A549 (cell line): ENCODE measurements around the gene CCDC12. TPM values are rescaled to one million over a fixed set of nuclear protein-coding genes. Genes with fewer than 3 reads are reported as not detected.

Experiments used
- ATAC-seq, 2 experiments: fragments of 200-7000 bp in 1 of 2; fragments of >200 bp in 1 of 2; cut with Nextera tagmentation in 1 of 2; cut with Tn5 transposase in 1 of 2; 3 replicates each; pipeline versions ENCODE4 v1.8.0 to v1.9.1; 2018 to 2020; ENCODE audit warnings: mild to moderate bottlenecking in 1 of 2, moderate library complexity in 1 of 2
- CTCF ChIA-PET: fragments of 300-600 bp; sonication (Branson Sonifier 250); formaldehyde crosslinking; extraction: SDS; loops from one replicate; lab custom pipeline; 2021; ENCODE audit warnings: antibody characterized with exemption, inconsistent platforms; lab: Yijun Ruan, JAX
- POLR2A ChIA-PET: fragments of 350-600 bp; formaldehyde crosslinking; extraction: SDS; loops from one replicate; lab custom pipeline; 2021; ENCODE audit warnings: antibody characterized with exemption, inconsistent platforms; lab: Yijun Ruan, JAX
- DNase-seq, 2 experiments: peaks; one replicate each; pipeline versions ENCODE4 v3.0.0 to v3.0.0-alpha.2; 2011 to 2016; ENCODE audit warnings: low read depth in 1 of 2, low spot score in 1 of 2
- FAIRE-seq: peaks from 2 replicates; lab custom pipeline; 2011; peaks lifted over from hg19 to GRCh38; lab: Jason Lieb, UNC
- H3K27ac ChIP-seq, 2 experiments: fragments of >200 bp; sonication (Bioruptor Twin); formaldehyde crosslinking; 3 replicates each; pipeline ENCODE4 v1.5.1; 2016 to 2017
- H3K4me1 ChIP-seq: fragments of >200 bp; sonication (Bioruptor Twin); formaldehyde crosslinking; 3 replicates; pipeline ENCODE4 v1.6.1; 2016
- H3K4me2 ChIP-seq: fragments of >200 bp; sonication (Bioruptor Twin); formaldehyde crosslinking; 3 replicates; pipeline ENCODE4 v1.6.1; 2016
- H3K4me3 ChIP-seq: fragments of >200 bp; sonication (Bioruptor Twin); formaldehyde crosslinking; 3 replicates; pipeline ENCODE4 v1.5.1; 2016
- H3K9me3 ChIP-seq: fragments of >200 bp; sonication (Bioruptor Twin); formaldehyde crosslinking; 3 replicates; pipeline ENCODE4 v1.6.1; 2016
- CTCF ChIP-seq: fragments of >200 bp; sonication (Bioruptor Twin); formaldehyde crosslinking; IDR thresholded peaks from 3 replicates; pipeline ENCODE4 v1.5.1; 2016
- EHF ChIP-seq: fragments of 250-450 bp; sonication (Bioruptor Pico); IDR thresholded peaks from 2 replicates; pipeline ENCODE4 v1.5.0; 2020; ENCODE audit warnings: mild to moderate bottlenecking
- HES2 ChIP-seq: fragments of >200 bp; sonication (Bioruptor Twin); formaldehyde crosslinking; IDR thresholded peaks from 2 replicates; pipeline ENCODE4 v1.6.1; 2016
- HEYL ChIP-seq: fragments of 250-450 bp; sonication (Bioruptor Pico); IDR thresholded peaks from 2 replicates; pipeline ENCODE4 v1.8.0; 2021; ENCODE audit warnings: mild to moderate bottlenecking, moderate library complexity
- HMGXB4 ChIP-seq: fragments of 250-450 bp; sonication (Bioruptor Pico); IDR thresholded peaks from 2 replicates; pipeline ENCODE4 v1.5.0; 2021; ENCODE audit warnings: mild to moderate bottlenecking, moderate library complexity, borderline replicate concordance
- PHF8 ChIP-seq: fragments of 200-600 bp; sonication (generic); IDR thresholded peaks from 2 replicates; pipeline ENCODE4 v1.6.1; 2016; ENCODE audit warnings: low read depth, mild to moderate bottlenecking, antibody characterized with exemption, moderate library complexity, borderline replicate concordance
- POLR2A ChIP-seq: IDR thresholded peaks from 2 replicates; pipeline ENCODE4 v1.6.1; 2012; ENCODE audit warnings: mild to moderate bottlenecking, low read length
- RAD21 ChIP-seq, 2 experiments: fragments of >200 bp in 1 of 2; sonication (Bioruptor Twin) in 1 of 2; formaldehyde crosslinking in 1 of 2; IDR thresholded peaks in 1 of 2; conservative IDR thresholded peaks in 1 of 2; 2 replicates in 1 of 2; 3 replicates in 1 of 2; pipeline ENCODE4 v1.6.1; 2012 to 2018; ENCODE audit warnings: inconsistent platforms in 1 of 2
- RCOR1 ChIP-seq: fragments of 150-350 bp; IDR thresholded peaks from 2 replicates; pipeline ENCODE4 v1.6.1; 2014; ENCODE audit warnings: antibody characterized with exemption, low read length, low read depth
- SMC3 ChIP-seq: fragments of >200 bp; sonication (Bioruptor Twin); formaldehyde crosslinking; IDR thresholded peaks from 3 replicates; pipeline ENCODE4 v1.6.1; 2018; ENCODE audit warnings: inconsistent platforms
- TP53 ChIP-seq: fragments of 250-450 bp; sonication (Bioruptor Pico); IDR thresholded peaks from 2 replicates; pipeline ENCODE4 v1.5.0; 2021; ENCODE audit warnings: mild to moderate bottlenecking, moderate library complexity
- ZC3H11A ChIP-seq: fragments of 450-650 bp; IDR thresholded peaks from 2 replicates; pipeline ENCODE4 v1.6.1; 2014; ENCODE audit warnings: antibody characterized with exemption, mild to moderate bottlenecking
- ZFP36 ChIP-seq: fragments of 450-650 bp; IDR thresholded peaks from 2 replicates; pipeline ENCODE4 v1.6.1; 2014; ENCODE audit warnings: borderline replicate concordance; ENCODE audit not compliant: partially characterized antibody
- WGBS: methylation state at CpG from one replicate; pipeline ENCODE4 v1.1.6; 2017; ENCODE audit errors: missing lambda C conversion rate; 5-methylcytosine and 5-hydroxymethylcytosine counted together
- polyA plus RNA-seq, 4 experiments: library from polyadenylated mRNA; depleted of rRNA in 3 of 4; stranded (reverse); fragments of >200 nt; fragmentation: RNase III in 1 of 4; extraction: RNeasy Plus Mini Kit Qiagen cat#74134 plus additional on column Dnase treatment in 1 of 4; gene quantifications; 2 replicates in 3 of 4; 3 replicates in 1 of 4; pipeline ENCODE4 v1.2.3, GENCODE V29; 2011 to 2017
- TF ChIP-seq, protein P1 (sequence below): fragments of 200-600 bp; sonication (generic); IDR thresholded peaks from 2 replicates; pipeline ENCODE4 v1.6.1; 2016; ENCODE audit warnings: antibody characterized with exemption, mild to moderate bottlenecking, moderate library complexity

CCDC12 gene
- polyA plus RNA-seq, 2 of the 4 experiments (the other 2 are of a cell fraction): 34.8 to 81.0 TPM

- CTCF ChIA-PET: interaction anchor here (0.7 to 8.1 kb wide), 30 partner anchors 8 to 400 kb away, joined by 3 to 62 read pairs (median 4); partner anchors contain the start of gene NBEAL2
- 43% methylated on average over 8 of the region's 11 CpGs for WGBS
- ATAC-seq (peak; percentile 87 to 88), FAIRE-seq (no peak), DNase-seq (peak; percentile 37 to 63)
- no peak overlapping the region for H3K4me3 ChIP-seq
- no peak overlapping the region for H3K4me2 ChIP-seq
- TF ChIP-seq EHF (CRISPR knock-in tag) (no peak), CTCF (peak; percentile 78), SMC3 (peak; percentile 82), RAD21 (conservative IDR thresholded peaks at IDR 0.05 in 1 of 2, IDR thresholded peaks at IDR 0.05 in 1 of 2) (peak; percentile 80 to 87)
- H3K27ac ChIP-seq: peak overlapping the region; percentile 60 to 84
- POLR2A ChIA-PET: interaction anchor here (1.2 to 1.8 kb wide), 2 partner anchors 12 to 53 kb away, joined by 4 to 5 read pairs; no protein-coding TSS in a partner anchor
- H3K4me1 ChIP-seq: peaks cover 35% of the 10 kb centered on the region
- peaks cover 6% of the 10 kb centered on the region; the same call in 1 of the 3 replicates for H3K9me3 ChIP-seq
Measured at GRCh38 chr3:46923559-46924350, 52.8 kb downstream of the CCDC12 start.

DNA sequence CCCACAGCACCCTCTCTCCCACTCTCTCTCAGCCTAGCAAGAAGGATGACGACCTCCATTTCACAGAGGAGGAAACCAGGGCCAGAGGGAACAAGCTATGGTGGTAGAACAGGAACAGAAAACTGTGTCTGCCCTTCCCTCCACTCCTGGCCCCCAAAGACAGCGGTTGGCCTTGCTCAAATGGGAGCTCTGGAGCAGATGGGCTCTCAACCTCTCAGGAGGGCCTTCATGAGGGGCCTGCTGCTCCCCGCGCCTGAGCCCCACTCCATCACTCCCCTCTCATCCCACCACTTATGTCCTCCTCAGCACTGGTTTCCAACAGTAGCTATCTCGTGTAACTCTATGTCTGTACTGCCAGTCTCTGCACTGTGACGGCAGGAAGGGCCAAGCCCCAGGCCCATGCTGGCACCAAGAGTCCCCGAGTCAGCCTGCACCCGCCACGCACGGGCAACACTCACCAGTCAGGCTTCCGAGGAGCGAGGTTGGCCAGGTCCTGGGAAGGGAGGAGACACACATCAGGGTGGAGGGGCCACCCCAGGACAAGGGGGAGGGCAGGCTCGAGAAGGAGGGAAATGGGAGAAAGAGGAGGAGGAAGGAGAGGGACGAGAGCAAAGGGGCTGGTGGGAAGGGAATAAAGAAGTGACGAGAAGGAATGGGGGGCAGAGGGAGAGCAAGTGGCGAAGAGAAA lies 53.5 kb downstream of the CCDC12 start:
- no peak for ATAC-seq
- FAIRE-seq: no peak
- Histone ChIP-seq H3K4me2 (no peak overlapping the region), H3K9me3 (no peaks in the 10 kb centered on the region), H3K4me3 (no peak overlapping the region), H3K27ac (peak overlapping the region; percentile 60 to 84; a peak in 4 of 6 replicates), H3K4me1 (peaks cover 35% of the 10 kb centered on the region)
- TF ChIP-seq HES2 (no peak), PHF8 (no peak), HEYL (no peak), HMGXB4 (CRISPR knock-in tag) (no peak), ZC3H11A (no peak), TP53 (no peak), ZFP36 (no peak), POLR2A (no peak), RCOR1 (no peak)
- TF ChIP-seq, protein P1, sequence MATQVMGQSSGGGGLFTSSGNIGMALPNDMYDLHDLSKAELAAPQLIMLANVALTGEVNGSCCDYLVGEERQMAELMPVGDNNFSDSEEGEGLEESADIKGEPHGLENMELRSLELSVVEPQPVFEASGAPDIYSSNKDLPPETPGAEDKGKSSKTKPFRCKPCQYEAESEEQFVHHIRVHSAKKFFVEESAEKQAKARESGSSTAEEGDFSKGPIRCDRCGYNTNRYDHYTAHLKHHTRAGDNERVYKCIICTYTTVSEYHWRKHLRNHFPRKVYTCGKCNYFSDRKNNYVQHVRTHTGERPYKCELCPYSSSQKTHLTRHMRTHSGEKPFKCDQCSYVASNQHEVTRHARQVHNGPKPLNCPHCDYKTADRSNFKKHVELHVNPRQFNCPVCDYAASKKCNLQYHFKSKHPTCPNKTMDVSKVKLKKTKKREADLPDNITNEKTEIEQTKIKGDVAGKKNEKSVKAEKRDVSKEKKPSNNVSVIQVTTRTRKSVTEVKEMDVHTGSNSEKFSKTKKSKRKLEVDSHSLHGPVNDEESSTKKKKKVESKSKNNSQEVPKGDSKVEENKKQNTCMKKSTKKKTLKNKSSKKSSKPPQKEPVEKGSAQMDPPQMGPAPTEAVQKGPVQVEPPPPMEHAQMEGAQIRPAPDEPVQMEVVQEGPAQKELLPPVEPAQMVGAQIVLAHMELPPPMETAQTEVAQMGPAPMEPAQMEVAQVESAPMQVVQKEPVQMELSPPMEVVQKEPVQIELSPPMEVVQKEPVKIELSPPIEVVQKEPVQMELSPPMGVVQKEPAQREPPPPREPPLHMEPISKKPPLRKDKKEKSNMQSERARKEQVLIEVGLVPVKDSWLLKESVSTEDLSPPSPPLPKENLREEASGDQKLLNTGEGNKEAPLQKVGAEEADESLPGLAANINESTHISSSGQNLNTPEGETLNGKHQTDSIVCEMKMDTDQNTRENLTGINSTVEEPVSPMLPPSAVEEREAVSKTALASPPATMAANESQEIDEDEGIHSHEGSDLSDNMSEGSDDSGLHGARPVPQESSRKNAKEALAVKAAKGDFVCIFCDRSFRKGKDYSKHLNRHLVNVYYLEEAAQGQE: no peak
- POLR2A ChIA-PET: interaction anchor here (1.2 to 1.8 kb wide), 2 partner anchors 13 to 54 kb away, joined by 4 to 5 read pairs; no protein-coding TSS in a partner anchor
- CTCF ChIA-PET: interaction anchor here (0.5 to 8.1 kb wide), 29 partner anchors 8 to 401 kb away, joined by 3 to 62 read pairs (median 4); partner anchors contain the start of gene NBEAL2
- 82% methylated on average over 10 of the region's 16 CpGs for WGBS
- no peak for DNase-seq
